Endometrium (tissue), 2 donors: ENCODE measurements around the gene KCNN3.

ENCODE experiments used
- FAIRE-seq: peaks from 2 replicates; lab custom pipeline; 2012; peaks lifted over from hg19 to GRCh38; lab: Jason Lieb, UNC
- donor health status: control.
- donor health status: control.

KCNN3 gene

GRCh38 chr1:154860156-154860870, 9.8 kb downstream of the KCNN3 start:
- no peak for FAIRE-seq

GRCh38 chr1:154859786-154860155, 10.3 kb downstream of the KCNN3 start:
- FAIRE-seq: no peak

- no peak for FAIRE-seq
Measured at GRCh38 chr1:154859151-154859785, 10.8 kb downstream of the KCNN3 start.

GRCh38 chr1:154857441-154858215, 12.5 kb downstream of the KCNN3 start:
- no peak for FAIRE-seq

- FAIRE-seq: no peak
Measured at GRCh38 chr1:154857022-154857421, 13.1 kb downstream of the KCNN3 start.

GRCh38 chr1:154856544-154856943, 13.5 kb downstream of the KCNN3 start:
- no peak for FAIRE-seq

- FAIRE-seq: no peak
Measured at GRCh38 chr1:154856049-154856448, 14.0 kb downstream of the KCNN3 start.

GRCh38 chr1:154855186-154855851, 14.8 kb downstream of the KCNN3 start:
- FAIRE-seq: no peak

- FAIRE-seq: no peak
Measured at GRCh38 chr1:154852845-154853244, 17.2 kb downstream of the KCNN3 start.

GRCh38 chr1:154851392-154852177, 18.5 kb downstream of the KCNN3 start:
- FAIRE-seq: no peak

GRCh38 chr1:154849645-154850131, 20.4 kb downstream of the KCNN3 start:
- no peak for FAIRE-seq

- no peak for FAIRE-seq
Measured at GRCh38 chr1:154848983-154849382, 21.1 kb downstream of the KCNN3 start.

GRCh38 chr1:154847891-154848290, 22.2 kb downstream of the KCNN3 start:
- FAIRE-seq: no peak

- no peak for FAIRE-seq
Measured at GRCh38 chr1:154846565-154847442, 23.3 kb downstream of the KCNN3 start.

- FAIRE-seq: no peak
Measured at GRCh38 chr1:154845879-154846278, 24.2 kb downstream of the KCNN3 start.

- no peak for FAIRE-seq
Measured at GRCh38 chr1:154845174-154845573, 24.9 kb downstream of the KCNN3 start.

- no peak for FAIRE-seq
Measured at GRCh38 chr1:154844297-154844681, 25.8 kb downstream of the KCNN3 start.

GRCh38 chr1:154843636-154844296, 26.3 kb downstream of the KCNN3 start:
- no peak for FAIRE-seq

GRCh38 chr1:154842635-154843034, 27.4 kb downstream of the KCNN3 start:
- FAIRE-seq: no peak

GRCh38 chr1:154841384-154841783, 28.7 kb downstream of the KCNN3 start:
- FAIRE-seq: no peak
